CD1c-positive myeloid dendritic cell (primary cell): ENCODE data around the gene RASSF7.

Experiments
- DNase-seq: peaks from one replicate; pipeline ENCODE4 v3.0.0-alpha.2; 2016; ENCODE audit errors: extremely low spot score

RASSF7 gene

GRCh38 chr11:532986-533585 is 27.7 kb upstream of the RASSF7 start:
- no peak for DNase-seq

DNA sequence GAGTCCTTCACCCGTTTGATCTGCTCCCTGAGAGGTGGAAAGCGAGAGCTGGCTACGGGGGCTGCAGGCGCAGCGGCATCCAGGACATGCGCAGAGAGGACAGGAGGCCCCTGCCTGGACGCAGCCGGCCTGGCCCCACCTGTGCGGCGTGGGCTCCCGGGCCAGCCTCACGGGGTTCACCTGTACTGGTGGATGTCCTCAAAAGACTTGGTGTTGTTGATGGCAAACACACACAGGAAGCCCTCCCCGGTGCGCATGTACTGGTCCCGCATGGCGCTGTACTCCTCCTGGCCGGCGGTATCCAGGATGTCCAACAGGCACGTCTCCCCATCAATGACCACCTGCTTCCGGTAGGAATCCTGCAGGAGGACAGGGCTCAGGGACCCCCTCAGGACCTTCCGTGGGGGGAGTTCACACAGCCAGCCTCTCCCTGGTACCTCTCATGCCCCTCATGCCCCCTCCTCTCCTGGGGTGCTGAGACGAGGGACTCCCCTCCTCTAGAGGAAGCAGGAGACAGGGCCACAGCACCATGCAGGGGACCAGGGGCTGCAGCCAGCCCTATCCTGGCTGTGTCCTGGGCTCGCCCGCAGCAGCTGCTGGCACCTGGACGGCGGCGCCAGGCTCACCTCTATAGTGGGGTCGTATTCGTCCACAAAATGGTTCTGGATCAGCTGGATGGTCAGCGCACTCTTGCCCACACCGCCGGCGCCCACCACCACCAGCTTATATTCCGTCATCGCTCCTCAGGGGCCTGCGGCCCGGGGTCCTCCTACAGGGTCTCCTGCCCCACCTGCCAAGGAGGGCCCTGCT is 27.0 kb upstream of the RASSF7 start:
- DNase-seq, result no peak

DNA sequence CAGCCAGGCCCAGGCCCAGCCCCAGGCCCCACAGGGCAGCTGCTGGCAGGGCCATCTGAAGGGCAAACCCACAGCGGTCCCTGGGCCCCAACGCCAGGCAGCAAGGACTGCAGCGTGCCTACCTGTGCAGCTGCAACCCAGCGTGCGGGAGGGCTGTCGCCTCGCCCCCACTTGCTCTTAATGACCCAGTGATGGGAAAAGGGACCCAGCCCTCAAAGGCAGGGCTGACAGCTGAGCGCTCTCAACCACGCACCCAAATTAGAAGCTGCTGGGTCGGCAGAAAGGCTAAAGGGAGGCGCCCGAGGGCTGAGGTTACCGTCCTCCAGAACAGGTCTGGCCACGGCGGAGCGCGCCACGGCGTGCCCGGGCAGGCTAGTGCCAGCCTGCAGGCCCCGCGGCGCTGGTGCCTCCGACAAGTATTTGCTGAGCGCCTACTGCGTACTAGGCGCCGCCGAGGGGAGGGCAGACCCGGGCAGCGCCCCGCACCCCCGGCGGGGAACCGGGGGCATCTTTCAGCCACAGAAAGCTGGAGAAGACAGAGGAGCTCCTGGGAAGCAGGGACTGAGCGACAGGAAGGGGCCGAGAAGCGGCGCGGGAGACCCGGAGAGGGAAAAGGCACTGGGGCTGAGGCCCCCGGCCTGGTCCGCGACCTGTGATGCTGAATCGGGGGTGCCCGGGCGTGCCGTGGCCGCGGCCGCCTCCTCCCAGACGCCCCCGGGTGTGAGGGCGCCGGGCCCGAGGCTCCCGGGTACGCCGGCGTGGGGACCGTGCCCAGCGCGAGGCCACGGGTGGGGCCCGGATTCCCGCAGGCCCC is 26.2 kb upstream of the RASSF7 start:
- DNase-seq, result peak; percentile 7

DNA sequence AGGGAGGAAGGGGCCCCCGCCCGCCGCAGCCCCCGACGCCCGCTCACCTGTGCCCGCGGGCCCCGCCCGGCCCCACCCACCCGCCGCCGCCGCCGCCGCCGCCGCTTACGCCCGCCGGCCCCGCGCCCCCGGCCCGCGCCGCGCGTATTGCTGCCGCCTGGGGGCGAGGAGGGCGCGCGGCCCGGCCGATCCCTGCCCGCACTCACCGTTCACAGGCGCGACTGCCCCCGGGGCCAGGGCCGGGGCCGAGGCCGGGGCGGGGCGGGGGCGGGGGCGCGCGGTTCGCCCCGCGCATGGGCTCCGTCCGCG is 25.6 kb upstream of the RASSF7 start:
- no peak for DNase-seq

DNA sequence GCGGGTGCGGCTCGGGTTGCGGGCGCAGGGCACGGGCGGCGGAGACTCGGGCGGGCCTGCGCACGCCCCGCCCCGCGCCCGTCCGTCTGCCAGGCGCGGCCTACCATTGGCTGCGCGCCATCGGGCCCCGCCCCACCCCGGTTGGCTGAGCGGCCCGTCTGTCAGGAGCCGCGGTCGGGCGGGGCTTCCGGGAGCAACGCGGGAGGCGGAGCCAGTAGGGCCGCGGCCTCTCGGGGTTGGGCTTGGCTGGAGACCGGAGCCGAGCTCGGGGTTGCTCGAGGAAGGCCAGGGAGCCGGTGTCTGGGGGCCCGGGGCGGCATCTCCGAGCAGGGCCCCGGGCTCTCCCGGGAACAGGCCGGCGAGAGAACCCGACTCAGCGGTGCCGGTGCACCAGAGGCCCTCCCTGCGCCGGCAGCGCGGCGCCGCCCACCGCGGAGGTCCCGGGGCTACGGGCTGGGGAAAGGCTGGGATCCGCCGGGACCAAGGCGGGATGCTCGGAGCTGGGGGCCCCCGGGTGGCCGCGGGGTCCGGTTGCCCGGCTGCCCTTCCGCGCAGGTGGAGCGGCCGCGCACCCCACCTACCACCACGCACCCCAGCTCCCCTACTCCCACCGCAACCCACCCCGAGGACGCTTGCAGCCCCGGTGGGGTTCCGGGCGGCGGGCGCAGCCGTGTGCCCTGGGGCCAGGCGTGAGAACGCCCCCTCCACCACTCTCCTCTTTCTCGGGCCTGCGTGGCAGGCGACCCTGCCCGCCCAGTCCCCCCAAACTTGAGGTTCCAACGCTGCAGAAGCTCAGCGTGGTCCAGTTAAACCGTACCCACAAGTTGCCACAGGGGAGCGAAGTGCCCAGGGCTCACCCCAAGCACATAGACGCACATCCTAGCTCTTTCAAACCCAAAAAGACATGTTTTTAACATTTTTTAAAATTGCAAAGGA is 25.0 kb upstream of the RASSF7 start, which contains the start of gene HRAS:
Gene HRAS (minus strand): TSS at position 58 of the 936 bp plus-strand sequence.
- peak; percentile 98 for DNase-seq

GRCh38 chr11:536841-537621 is 23.7 kb upstream of the RASSF7 start, which contains the start of gene LRRC56:
Gene LRRC56 (plus strand): TSS chr11:537527. CDS start chr11:540685, 3,158 bp downstream.
- DNase-seq, result peak; percentile 97

DNA sequence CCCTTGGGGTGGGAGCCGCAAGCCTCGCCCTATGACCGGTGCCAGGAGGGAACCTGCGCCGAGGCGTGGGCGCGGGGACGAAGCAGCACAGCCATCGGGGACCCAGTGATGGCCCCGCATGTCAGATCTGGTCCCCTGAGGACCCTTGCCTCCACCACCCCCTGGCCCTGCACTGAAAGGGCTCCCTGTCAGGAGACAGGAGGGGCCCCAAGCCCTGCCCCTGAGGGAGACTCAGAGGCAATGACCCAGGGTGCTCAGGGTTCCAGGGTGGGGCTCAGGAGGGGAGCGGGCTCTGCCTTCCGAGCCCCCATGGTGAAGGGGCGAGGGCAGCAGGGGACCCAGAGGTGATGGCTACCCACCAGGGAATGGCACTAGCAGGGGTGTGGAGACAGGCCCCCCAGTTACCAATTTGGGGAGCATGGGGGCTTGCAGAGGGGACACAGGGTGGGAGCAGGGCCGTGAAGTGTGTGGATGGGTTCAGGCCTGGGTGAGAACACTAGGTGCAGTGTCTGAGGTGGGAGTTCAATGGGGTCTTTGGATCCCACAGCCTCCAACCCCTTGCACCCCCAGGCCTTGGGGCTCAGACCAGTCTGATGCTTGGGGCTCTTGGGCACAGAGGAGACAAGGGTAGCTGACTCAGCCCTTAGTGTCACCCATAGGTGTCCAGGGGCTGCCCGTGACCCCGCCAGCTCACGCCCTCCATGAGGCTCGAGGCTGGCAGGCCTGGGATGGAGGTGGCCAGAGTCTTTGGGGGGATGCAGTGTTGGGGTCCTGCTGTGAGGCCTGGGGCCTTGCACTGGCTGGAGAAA is 22.9 kb upstream of the RASSF7 start:
- DNase-seq, result peak; percentile 15

DNA sequence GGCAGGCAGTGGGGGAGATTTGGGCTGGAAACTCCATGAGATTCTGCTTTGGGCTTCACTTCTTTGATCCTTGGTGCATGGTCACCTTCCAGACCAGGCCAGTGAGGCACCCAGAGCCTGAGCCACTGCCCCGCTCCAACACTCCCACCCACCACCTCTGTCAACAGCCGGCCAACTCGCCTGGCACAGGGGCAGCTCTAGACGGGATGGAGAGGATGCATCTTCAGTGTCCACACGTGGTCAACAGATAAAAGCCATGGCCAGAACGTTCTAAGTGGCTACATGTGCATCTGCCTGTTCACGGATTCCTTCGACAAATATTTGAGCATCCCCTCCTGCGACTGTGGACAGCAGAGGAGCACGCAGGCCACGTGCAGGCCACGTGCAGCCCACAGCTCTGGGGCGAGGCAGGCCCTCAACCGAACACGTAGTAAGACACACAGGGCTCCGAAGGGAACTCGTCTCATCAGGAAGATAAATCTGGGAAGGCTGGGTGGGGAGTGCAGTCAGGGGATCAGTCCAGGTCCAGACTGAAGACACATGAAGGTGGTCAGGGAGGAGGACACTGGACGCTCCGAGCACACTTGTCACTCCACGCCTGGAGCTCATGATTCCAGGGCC is 22.2 kb upstream of the RASSF7 start:
- DNase-seq, result no peak

DNA sequence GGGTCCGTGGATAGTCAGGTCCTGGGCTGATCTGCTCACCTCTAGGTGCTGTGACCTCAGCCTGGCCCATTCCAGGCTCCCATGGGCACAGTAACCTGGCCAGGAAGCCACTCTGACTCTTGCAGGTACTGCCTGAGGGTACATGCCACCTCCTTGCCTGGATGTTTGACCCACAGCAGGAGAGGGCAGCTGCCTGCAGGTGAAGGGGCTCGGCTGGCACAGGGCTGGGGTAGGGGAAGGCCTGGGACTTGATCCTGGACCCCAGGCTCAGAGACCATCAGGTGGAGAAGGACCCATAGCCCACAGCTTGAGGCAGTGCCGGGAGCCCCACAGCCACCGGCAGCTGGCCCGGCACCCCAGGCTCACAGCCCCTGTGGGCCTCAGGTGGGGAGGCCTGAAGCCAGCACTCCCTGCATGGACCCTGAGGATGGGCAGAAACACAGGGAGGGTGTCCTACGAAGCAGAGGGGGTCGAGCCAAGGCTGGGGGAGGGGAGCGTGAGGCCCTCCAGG is 20.7 kb upstream of the RASSF7 start:
- DNase-seq, result no peak

GRCh38 chr11:540583-541432 is 20.0 kb upstream of the RASSF7 start:
- no peak for DNase-seq

DNA sequence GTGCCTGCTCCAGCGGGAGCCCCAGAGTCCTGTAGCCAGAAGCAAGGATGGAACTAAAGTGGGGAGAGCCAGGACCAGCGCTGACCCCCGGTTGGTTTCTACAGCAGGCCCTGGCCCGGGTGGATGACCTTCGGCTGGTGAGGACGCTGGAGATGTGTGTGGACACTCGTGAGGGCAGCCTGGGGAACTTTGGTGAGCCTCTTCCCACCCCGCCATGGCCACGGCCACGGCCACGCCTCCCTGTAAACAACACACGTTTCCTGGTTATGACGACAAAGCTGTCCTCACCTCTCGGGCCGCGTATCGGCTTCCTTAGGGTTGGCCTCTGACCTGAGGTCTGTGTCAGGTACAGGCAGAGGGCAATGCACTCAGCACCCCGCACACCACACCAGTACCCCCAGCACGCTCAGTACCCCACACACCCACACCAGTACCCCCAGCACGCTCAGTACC is 19.3 kb upstream of the RASSF7 start:
- DNase-seq, result no peak

DNA sequence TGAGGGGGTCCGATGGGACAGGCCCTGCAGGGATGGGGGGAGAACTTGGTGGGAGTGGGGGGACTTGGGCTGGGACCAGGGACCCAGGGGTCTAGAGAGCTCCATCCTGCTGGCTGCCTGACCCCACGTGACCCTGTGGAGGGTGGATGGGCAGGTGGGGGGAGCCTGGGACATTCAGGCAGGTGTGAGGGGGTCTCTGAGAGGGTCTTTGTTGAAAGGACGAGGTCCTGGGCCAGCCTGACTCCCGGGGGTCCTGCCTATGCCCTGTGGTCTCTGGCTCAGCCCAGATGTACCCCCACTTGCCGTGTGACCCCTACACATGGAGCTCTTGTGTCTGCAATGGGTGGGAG is 16.0 kb upstream of the RASSF7 start:
- no peak for DNase-seq

DNA sequence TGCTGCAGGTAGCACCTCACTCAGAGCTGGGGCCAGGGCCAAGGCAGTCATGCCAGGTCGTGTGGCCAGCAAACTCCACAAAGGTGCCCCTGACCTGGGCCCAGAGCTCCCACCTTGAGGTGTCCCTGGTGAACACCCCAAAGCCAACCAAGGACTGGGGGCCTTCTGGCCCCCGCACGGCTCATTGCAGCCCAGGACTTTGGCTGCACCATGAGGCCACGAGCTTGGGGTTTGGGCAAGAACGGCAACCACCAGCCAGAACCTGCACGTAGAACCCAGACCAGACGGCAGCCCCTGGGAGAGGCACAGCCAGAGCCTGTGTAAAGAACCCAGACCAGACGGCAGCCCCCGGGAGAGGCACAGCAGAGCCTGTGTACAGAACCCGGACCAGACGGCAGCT is 15.6 kb upstream of the RASSF7 start:
- no peak for DNase-seq

- no peak for DNase-seq
These were observed 11.8 kb upstream of the RASSF7 start for GRCh38 chr11:548700-549603.

DNA sequence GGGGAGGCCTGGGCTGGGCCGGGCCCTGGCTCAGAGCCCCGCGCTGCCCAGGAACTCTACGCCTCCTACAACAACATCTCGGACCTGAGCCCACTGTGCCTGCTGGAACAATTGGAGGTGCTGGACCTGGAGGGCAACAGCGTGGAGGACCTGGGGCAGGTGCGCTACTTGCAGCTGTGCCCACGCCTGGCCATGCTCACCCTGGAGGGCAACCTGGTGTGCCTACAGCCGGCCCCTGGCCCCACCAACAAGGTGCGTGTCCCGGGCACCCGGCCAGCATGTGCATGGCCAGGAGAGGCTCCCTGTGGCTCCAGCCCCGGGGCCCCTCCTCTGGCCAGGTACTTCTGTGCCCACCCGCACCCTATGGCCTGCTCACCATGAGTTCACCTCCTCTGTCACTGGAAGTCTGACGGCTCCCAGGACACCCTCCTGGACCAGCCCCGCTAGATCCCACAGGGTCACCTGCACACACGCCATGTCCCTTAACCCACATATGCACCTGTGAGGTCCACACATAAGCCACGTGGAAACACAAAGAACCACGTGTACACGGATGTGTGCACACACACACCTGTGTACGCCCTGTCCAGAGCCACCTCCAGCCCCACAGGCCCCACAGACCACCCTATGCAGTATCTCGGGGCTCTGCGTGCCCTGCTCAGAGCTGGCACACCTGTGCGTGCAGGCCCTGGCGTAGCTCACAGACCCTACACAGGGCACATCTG is 10.6 kb upstream of the RASSF7 start:
- no peak for DNase-seq

DNA sequence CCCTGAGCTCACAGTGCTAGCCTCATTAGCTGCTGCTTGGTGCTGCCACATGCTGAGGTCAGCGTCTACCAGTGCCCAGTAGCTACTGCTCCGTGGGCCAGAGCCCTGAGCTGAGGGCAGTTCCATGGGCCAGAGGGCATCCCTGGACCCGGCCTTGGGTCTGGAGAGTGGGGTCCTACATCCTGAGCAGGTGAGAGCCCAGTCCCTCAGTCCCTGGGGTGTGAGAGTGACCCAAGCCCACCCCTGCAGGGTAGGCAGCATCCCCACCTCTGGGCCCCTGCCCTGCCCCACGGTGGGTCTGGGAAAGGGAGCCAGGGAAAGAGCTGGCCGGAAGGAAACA is 10.1 kb upstream of the RASSF7 start:
- no peak for DNase-seq

DNA sequence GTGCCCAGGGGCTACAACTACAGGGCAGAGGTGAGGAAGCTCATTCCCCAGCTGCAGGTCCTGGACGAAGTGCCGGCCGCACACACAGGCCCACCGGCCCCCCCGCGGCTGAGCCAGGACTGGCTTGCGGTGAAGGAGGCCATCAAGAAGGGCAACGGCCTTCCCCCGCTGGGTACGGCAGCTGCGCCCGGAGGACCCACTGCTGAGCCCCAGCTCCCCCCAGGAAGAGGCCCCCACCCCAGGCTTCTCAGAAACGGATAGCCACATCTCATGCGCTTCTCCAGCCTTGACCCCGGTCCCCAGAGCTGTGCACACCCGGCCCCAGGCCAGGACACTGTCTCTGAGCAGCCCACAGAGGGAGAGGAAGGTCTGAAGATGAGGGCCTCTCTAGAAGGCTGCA is 9.6 kb upstream of the RASSF7 start:
- no peak for DNase-seq
